BLaER1 (cell line): ENCODE results near the gene MALSU1.

Source experiments
- H3K27ac ChIP-seq: shearing (Covaris generic); formaldehyde crosslinking; 2 replicates; pipeline ENCODE4 v1.8.1; 2022
- H3K27me3 ChIP-seq: shearing (Covaris generic); formaldehyde crosslinking; 2 replicates; pipeline ENCODE4 v1.8.1; 2022
- H3K36me3 ChIP-seq: shearing (Covaris generic); formaldehyde crosslinking; 2 replicates; pipeline ENCODE4 v1.8.1; 2022
- H3K4me1 ChIP-seq: shearing (Covaris generic); formaldehyde crosslinking; 2 replicates; pipeline ENCODE4 v1.8.1; 2022
- H3K4me2 ChIP-seq: shearing (Covaris generic); formaldehyde crosslinking; 2 replicates; pipeline ENCODE4 v1.8.1; 2022
- H3K4me3 ChIP-seq: shearing (Covaris generic); formaldehyde crosslinking; 2 replicates; pipeline ENCODE4 v1.8.1; 2022
- H3K9ac ChIP-seq: shearing (Covaris generic); formaldehyde crosslinking; 2 replicates; pipeline ENCODE4 v1.8.1; 2022
- H3K9me3 ChIP-seq: shearing (Covaris generic); formaldehyde crosslinking; 2 replicates; pipeline ENCODE4 v1.8.1; 2022
- H4K20me1 ChIP-seq: shearing (Covaris generic); formaldehyde crosslinking; 2 replicates; pipeline ENCODE4 v1.8.1; 2022
- Cebpa-rat ChIP-seq: shearing (Covaris generic); IDR thresholded peaks from 2 replicates; pipeline ENCODE4 v1.8.1; 2022

The MALSU1 gene

DNA sequence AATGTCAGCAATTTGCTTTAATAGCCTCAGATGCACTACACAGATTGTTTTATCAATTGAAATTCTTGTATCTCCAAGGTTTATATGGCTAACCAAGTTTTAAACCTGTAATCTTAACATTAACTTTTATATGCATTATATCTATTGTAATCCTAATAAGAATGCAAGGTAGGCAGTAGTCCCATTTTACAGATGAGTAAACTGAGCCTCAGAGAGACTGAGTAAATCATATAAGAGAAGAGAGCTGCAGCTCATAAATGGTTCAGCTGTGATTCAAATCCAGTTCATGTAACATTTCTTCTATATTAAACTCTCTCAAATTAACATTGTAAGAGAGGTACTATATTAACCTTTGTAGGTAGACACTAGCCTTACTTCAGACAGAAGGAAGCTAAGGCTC lies 44.0 kb downstream of the MALSU1 start:
- Histone ChIP-seq H3K27me3 (no peaks in the 10 kb centered on the region), H3K9me3 (no peaks in the 10 kb centered on the region), H3K4me3 (no peak overlapping the region), H3K27ac (no peak overlapping the region), H3K36me3 (no peaks in the 10 kb centered on the region), H3K9ac (no peak overlapping the region), H4K20me1 (no peaks in the 10 kb centered on the region), H3K4me1 (peaks cover 66% of the 10 kb centered on the region), H3K4me2 (peak overlapping the region; percentile 63)
- no peak for TF ChIP-seq Cebpa-rat

- no peaks in the 10 kb centered on the region for H3K27me3 ChIP-seq
- no peak overlapping the region for H3K4me3 ChIP-seq
- no peak overlapping the region for H3K9ac ChIP-seq
- no peak overlapping the region for H3K27ac ChIP-seq
- H3K9me3 ChIP-seq: no peaks in the 10 kb centered on the region
- TF ChIP-seq Cebpa-rat: no peak
- H3K36me3 ChIP-seq: no peaks in the 10 kb centered on the region
- H3K4me1 ChIP-seq: peaks cover 66% of the 10 kb centered on the region
- H3K4me2 ChIP-seq: 0 out of 2 replicates have a peak overlapping the region, but pooled peaks have one; percentile 65
- no peaks in the 10 kb centered on the region for H4K20me1 ChIP-seq
Measured at GRCh38 chr7:23343806-23344475, 44.8 kb downstream of the MALSU1 start.

DNA sequence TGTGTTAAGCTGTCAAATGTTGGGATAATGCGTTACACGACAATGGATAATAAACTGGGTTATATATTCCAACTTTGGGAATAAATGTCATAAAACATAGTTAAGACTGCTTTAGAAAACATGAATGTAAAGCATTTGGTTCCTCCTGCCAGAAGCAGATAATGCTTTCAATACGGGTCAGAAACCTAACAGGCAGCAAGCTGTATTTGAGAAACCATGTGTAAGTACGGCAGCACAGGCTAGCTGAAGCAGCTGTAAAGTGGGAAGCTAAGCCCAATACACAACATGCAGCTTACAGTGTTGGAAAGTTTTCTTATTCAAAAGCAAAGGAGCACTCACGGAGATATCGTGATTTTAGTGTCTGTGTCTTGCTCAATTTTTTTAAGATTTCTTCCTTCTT lies 46.5 kb downstream of the MALSU1 start:
- Histone ChIP-seq H3K27ac (peak overlapping the region; percentile 0; the same call in 1 of the 2 replicates), H3K27me3 (no peaks in the 10 kb centered on the region), H3K4me3 (no peak overlapping the region), H4K20me1 (no peaks in the 10 kb centered on the region), H3K9ac (no peak overlapping the region), H3K4me2 (peak overlapping the region; percentile 65), H3K9me3 (no peaks in the 10 kb centered on the region), H3K36me3 (no peaks in the 10 kb centered on the region), H3K4me1 (peaks cover 64% of the 10 kb centered on the region)
- TF ChIP-seq Cebpa-rat: no peak

GRCh38 chr7:23346316-23346715 lies 47.2 kb downstream of the MALSU1 start:
- Histone ChIP-seq H3K27me3 (no peaks in the 10 kb centered on the region), H4K20me1 (no peaks in the 10 kb centered on the region), H3K27ac (peak overlapping the region; percentile 0; the same call in 1 of the 2 replicates), H3K4me1 (peaks cover 57% of the 10 kb centered on the region), H3K9me3 (no peaks in the 10 kb centered on the region), H3K36me3 (no peaks in the 10 kb centered on the region), H3K4me3 (peak overlapping the region; percentile 42), H3K4me2 (peak overlapping the region; percentile 65), H3K9ac (no peak overlapping the region; the same call in 1 of the 2 replicates)
- no peak for TF ChIP-seq Cebpa-rat

- Histone ChIP-seq H3K4me1 (peaks cover 49% of the 10 kb centered on the region), H3K9me3 (no peaks in the 10 kb centered on the region), H3K27me3 (no peaks in the 10 kb centered on the region), H3K9ac (no peak overlapping the region), H4K20me1 (no peaks in the 10 kb centered on the region), H3K4me3 (no peak overlapping the region), H3K4me2 (peak overlapping the region; percentile 65; the same call in 1 of the 2 replicates), H3K27ac (no peak overlapping the region), H3K36me3 (no peaks in the 10 kb centered on the region)
- no peak for TF ChIP-seq Cebpa-rat
Measured at GRCh38 chr7:23347033-23347681, 48.0 kb downstream of the MALSU1 start.

GRCh38 chr7:23347682-23348180 lies 48.6 kb downstream of the MALSU1 start:
- Histone ChIP-seq H3K9me3 (no peaks in the 10 kb centered on the region), H3K27me3 (no peaks in the 10 kb centered on the region), H3K4me3 (no peak overlapping the region), H3K27ac (no peak overlapping the region), H3K4me1 (peaks cover 43% of the 10 kb centered on the region), H3K4me2 (no peak overlapping the region), H3K9ac (no peak overlapping the region), H4K20me1 (no peaks in the 10 kb centered on the region), H3K36me3 (no peaks in the 10 kb centered on the region)
- no peak for TF ChIP-seq Cebpa-rat

- no peak for TF ChIP-seq Cebpa-rat
- Histone ChIP-seq H3K9ac (no peak overlapping the region), H3K4me1 (peaks cover 29% of the 10 kb centered on the region), H3K27ac (no peak overlapping the region), H4K20me1 (no peaks in the 10 kb centered on the region), H3K4me3 (no peak overlapping the region), H3K27me3 (no peaks in the 10 kb centered on the region), H3K9me3 (no peaks in the 10 kb centered on the region), H3K36me3 (no peaks in the 10 kb centered on the region), H3K4me2 (no peak overlapping the region)
Measured at GRCh38 chr7:23349484-23350157, 50.5 kb downstream of the MALSU1 start.

GRCh38 chr7:23350466-23350865 lies 51.3 kb downstream of the MALSU1 start:
- H3K36me3 ChIP-seq: no peaks in the 10 kb centered on the region
- no peak overlapping the region for H3K27ac ChIP-seq
- peaks cover 21% of the 10 kb centered on the region for H3K4me1 ChIP-seq
- no peak overlapping the region for H3K4me2 ChIP-seq
- H3K9ac ChIP-seq: no peak overlapping the region
- no peak for TF ChIP-seq Cebpa-rat
- H3K9me3 ChIP-seq: no peaks in the 10 kb centered on the region
- no peak overlapping the region for H3K4me3 ChIP-seq
- no peaks in the 10 kb centered on the region for H3K27me3 ChIP-seq
- no peaks in the 10 kb centered on the region for H4K20me1 ChIP-seq

DNA sequence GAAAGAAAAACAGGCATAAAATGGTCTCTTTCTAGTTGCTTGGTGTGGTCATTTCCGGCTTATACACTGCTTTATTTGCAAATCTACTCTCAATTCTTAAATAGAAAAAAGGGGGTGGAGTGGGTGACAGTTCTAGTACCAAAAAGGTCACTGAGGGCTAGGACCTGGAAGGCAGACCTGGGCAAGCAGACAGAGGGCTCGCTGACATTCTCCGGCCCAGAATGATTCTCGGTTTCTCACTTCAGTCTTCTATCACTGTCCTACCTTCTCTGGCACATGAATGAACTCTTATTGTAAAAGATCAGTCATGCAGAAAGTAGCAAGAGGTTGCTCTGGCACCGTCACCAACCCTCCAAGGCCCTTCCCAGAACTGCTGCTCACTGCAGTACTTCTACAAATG lies 54.0 kb downstream of the MALSU1 start:
- TF ChIP-seq Cebpa-rat: no peak
- Histone ChIP-seq H3K36me3 (no peaks in the 10 kb centered on the region), H3K9me3 (no peaks in the 10 kb centered on the region), H3K4me3 (no peak overlapping the region), H3K27me3 (no peaks in the 10 kb centered on the region), H4K20me1 (no peaks in the 10 kb centered on the region), H3K4me2 (no peak overlapping the region), H3K4me1 (0 out of 2 replicates have a peak, but pooled peaks cover 4% of the 10 kb centered on the region), H3K9ac (no peak overlapping the region), H3K27ac (no peak overlapping the region)

DNA sequence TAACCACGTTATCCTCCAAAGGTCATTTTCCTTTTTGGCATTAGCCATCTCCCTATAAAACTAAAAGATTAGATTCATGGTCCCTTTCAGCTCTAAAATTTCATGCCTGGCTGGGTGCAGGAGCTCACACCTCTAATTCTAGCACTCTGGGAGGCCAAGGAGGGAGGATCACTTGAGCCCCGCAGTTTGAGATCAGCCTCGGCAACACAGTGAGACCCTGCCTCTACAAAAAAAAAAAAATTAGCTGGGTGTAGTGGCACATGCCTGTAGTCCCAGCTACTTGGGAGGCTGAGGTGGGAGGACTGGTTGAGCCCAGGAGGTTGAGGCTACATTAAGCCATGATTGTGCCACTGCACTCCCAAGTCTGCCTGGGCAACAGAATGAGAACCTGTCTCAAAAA lies 57.0 kb downstream of the MALSU1 start:
- TF ChIP-seq Cebpa-rat: no peak
- Histone ChIP-seq H3K4me2 (no peak overlapping the region), H3K36me3 (no peaks in the 10 kb centered on the region)

More for the DNA sequence above, 57.0 kb downstream of the MALSU1 start:
- no peaks in the 10 kb centered on the region for H3K9me3 ChIP-seq
- 0 out of 2 replicates have a peak, but pooled peaks cover 4% of the 10 kb centered on the region for H3K4me1 ChIP-seq
- no peak overlapping the region for H3K4me3 ChIP-seq
- H4K20me1 ChIP-seq: no peaks in the 10 kb centered on the region
- H3K27ac ChIP-seq: no peak overlapping the region
- no peak overlapping the region for H3K9ac ChIP-seq
- H3K27me3 ChIP-seq: no peaks in the 10 kb centered on the region
